GM19035 (cell line): ENCODE data around the gene ID1.
A peak's percentile ranks its signal among the peaks of the same experiment; 100 is the strongest.
"Not testable (repeated sequence)": the region's sequence is repeated elsewhere in the genome, so short reads cannot be mapped to it uniquely, and the experiment has no call there.

Experiments used
- ATAC-seq: cut with Tn5 transposase; IDR thresholded peaks from one replicate; pipeline ENCODE4 v1.9.1; 2021; ENCODE audit not compliant: unreplicated experiment

ID1 gene

DNA sequence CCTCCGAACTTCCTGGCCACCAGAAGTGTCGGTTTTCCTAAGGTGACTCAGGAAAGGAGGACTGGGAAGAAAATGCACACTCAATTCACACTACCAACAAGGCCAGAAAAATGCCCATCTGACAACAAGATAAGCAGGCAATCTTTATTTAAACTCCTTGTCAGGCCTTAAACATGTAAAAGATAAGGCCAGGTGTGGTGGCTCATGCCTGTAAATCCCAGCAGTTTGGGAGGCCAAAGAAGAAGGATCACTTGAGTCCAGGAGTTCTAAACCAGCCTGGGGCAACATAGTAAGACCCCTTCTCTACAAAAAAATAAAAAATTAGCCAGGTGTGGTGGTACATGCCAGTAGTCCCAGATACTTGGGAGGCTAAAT, 7.6 kb upstream of the ID1 start:
- ATAC-seq = no peak

DNA sequence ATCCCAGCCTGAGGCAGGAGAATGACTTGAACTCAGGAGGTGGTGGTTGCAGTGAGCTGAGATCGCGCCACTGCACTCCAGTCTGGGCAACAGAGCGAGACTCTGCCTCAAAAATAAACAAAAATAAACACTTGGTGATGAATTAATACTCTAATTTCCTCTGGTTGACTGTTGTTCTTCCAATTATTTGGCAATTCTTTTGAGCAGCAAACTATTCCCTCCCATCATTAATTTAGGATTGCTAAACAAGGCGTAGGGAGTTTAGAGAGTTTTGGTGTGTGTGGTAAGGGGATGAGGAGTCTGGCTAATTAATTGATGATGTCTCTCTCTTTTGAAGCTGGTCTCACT, 2.7 kb upstream of the ID1 start:
- ATAC-seq = no peak

DNA sequence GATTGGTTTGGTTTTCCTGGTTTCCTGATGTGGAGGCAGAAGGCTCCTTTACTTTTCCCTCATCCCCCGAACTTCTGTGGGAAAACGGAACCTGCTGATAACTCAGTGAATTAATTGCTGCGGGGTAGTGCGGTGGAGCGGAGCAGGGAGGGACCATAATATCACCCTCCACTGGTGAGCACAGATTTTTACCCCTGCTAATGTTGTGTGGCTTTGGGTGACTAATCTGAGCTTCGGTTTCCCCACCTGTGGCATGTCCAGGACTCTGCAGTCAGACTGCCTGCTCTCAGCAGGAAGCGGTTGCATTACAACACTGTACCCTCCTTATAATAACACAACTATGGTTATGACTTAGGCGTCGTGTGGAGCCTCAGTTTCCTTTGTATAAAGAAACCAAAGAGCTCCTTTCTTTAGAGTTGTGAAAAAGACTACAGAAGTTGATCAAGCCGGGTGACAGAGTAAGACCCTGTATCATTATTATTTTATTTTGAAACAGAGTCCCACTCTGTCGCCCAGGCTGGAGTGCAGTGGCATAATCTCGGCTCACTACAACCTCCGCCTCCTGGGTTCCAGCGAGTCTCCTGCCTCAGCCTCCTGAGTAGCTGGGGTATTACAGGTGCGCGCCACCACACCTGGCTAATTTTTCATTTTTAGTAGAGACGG, 2.2 kb upstream of the ID1 start:
- ATAC-seq = peak; percentile 71

DNA sequence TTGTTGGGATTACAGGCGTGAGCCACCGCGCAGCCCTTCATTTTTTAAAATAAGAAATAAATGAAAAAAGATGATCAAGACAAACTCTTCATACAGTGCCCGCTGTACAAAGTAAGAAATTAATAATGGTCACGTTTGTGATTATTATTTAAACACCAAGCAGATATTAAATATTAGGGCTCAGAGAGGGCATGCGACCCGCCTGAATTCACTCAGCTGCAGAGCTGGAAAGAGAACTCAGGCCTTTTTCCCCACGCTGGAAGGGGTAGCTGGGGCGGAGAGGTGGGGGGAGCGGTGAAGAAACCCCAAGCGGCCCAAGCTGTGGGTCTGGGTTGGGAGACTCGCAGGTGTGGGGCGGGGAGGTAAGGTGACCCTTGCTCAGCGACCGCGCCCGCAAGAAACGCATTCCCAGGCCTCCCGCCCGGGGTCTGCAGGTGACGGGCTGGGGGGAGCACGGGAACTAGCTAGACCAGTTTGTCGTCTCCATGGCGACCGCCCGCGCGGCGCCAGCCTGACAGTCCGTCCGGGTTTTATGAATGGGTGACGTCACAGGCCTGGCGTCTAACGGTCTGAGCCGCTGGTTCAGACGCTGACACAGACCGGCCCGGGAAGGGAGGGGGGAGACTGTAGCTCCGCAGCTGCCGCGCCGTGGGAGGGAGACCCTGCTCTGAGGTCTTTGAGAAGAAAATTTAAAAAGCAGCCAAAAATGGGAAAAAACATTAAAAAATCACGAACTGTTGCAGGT, 1.1 kb upstream of the ID1 start:
- ATAC-seq = peak; percentile 54

DNA sequence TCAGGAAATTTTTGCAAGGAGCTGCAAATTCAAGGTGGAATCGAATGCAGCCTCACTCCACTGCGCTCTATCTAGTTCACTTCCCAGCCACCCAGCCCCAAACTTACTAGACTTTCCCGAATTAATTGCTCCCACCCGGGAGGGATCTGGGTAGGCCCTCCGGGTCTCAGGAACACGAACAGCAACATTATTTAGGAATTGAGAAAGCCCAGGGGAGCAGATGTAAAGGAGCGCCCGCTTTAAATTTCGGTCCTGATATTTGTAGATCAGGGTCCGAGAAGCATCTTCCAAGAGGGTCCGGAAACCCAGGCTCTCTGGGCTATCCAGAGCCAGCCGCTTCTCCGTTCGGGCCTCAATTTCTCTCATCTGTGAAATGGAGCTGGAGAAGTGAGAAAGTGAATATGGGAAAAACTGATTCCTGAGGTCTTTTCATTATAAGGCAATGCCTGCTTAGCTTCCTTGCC, 490 bp upstream of the ID1 start:
- no peak for ATAC-seq

DNA sequence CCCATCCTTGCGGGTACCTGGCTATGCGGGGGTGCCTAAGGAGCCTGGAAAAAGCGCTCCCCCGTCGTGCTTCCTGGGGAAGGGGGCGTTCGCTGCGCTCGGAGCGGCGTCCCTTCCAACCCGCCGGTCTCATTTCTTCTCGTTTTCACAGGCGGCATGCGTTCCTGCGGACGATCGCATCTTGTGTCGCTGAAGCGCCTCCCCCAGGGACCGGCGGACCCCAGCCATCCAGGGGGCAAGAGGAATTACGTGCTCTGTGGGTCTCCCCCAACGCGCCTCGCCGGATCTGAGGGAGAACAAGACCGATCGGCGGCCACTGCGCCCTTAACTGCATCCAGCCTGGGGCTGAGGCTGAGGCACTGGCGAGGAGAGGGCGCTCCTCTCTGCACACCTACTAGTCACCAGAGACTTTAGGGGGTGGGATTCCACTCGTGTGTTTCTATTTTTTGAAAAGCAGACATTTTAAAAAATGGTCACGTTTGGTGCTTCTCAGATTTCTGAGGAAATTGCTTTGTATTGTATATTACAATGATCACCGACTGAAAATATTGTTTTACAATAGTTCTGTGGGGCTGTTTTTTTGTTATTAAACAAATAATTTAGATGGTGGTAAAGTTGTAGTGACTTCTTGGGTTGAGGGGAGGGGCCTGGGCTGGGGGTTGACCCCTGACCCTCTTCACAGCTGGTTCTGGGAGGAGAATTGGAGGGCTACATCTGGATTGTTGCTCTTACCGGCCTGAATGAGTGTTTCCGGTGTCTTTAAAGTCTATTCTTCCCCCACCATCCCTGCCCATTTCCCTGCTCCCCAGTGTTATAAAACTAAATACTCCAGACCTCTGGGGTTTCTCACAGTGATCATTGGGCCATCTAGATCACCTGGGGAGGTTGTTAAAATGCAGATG, 1.1 kb downstream of the ID1 start:
- no peak for ATAC-seq

DNA sequence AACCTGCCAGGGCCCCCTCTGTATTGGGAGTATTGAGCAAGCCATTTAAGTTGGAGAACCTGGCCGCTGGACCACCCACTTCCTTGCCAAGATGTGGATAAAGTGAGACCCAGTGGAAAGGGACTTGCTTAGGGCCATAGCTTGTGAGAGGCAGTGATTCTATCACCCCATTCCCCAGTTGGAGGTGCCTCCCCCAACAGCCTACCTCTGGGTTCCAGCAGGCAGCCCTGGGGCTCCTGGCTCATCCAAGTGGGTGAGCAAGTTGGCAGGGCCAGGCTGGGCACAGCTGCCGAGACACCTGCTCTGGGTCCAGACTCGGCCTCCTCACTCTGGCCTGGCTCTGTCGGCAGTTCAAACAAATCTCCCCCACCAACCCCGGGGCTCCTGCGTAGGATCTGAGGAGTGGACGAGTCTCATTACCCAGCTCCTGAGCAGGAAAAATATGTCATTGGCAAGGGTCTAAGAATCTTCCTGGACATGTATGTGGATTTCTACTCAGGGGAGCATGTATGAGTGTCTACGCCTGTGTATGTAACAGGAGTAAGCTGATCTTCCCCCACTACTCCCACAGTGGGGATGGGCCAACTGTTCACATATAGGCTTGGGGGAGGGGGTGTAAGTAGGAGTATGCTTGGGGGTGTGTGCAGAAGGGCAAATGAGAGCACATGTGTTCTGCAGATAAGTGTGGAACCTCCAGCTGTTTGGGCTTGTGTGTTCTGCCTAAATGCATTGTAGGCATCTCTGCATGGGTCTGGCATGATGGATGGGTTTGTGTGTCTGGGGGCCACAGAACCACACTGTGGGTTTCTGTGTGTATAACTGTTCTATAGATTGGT, 1.9 kb downstream of the ID1 start:
- no peak for ATAC-seq

DNA sequence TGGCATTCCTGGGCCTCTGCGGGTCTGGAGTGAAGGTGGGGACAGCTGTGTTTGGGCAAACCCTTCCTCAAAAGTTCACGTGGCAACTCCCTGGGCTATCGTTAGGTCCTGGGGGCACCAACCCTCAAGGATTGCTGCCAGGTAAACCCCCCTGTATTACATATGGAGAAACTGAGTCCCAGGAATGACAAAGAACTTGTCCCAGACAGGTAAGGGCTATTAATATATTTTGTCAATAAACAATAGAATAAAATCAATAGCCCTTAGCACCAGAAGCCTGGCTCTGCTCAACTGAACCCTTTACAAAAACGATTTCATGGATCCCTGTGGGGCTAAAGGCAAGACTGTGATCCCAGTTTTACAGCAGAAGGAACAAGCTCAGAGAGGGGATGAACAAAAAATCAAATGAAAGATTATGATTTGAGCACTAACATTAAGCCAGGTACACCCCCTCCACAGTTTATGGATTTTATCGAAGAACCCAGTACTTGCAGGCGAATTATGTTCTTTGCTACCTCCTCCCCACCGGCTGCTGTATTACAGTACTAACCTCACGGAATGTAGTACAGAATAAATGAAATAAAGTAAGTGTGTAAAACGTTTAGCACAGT, 2.7 kb downstream of the ID1 start:
- no peak for ATAC-seq

DNA sequence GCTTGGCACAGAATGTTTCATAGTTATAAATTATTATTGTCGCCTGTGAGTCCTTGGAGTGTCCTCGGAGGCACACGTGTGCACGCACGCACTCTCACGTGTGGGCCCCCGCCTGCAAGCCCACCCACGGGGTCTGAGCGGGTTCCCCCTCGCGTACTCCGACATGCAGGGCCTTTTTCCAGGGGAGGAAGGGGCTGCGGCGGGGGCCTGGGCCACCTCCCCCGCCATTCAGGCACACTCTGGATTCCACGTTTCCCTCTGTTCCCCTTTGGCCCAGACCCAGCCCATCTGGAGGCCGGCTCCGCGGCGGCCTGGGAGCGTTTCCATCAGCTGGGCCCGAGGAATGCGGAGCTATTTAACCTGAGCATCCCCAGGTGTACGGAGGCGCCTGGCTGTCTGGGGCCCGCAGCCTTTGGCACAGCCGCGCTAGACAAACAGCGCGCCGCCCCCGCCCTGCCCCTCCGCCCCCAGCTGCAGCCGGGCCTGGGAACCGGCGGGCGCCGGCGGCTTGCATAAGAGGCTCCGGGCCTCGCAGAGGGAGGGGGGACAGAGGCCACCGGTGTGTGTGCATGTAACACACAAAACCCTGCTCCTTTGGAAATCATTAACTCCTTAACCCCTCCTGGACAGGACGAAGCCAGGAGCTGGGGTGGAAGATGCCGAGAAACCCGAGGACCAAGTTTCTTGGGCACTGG, 3.3 kb downstream of the ID1 start:
- ATAC-seq = no peak

DNA sequence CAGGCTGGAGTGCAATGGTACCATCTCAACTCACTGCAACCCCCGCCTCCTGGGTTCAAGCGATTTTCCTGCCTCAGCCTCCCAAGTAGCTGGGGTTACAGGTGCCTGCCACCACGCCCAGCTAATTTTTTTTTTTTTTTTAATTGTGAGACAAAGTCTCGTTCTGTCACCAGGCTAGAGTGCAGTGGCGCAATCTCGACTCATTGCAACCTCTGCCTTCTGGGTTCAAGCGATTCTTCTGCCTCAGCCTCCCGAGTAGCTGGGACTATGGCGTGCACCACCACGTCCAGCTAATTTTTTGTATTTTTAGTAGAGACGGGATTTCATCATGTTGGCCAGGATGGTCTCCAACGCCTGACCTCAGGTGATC, 7.2 kb downstream of the ID1 start:
- ATAC-seq = not testable (repeated sequence)

DNA sequence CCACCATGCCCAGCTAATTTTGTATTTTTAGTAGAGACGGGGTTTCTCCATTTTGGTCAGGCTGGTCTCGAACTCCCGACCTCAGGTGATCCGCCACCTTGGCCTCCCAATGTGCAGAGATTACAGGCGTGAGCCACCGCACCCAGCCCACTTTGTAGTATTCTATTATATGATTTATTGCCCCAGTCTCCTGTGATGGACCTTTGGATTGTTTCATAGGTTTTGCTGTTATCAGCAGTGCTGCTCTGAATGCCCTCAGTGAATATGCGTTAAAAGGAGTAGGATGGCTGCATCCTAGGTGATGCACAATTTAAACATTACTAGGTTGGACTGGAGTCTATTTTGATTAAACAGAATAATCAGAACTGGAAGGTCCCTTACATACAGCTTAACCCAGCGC, 10.3 kb downstream of the ID1 start:
- no peak for ATAC-seq

DNA sequence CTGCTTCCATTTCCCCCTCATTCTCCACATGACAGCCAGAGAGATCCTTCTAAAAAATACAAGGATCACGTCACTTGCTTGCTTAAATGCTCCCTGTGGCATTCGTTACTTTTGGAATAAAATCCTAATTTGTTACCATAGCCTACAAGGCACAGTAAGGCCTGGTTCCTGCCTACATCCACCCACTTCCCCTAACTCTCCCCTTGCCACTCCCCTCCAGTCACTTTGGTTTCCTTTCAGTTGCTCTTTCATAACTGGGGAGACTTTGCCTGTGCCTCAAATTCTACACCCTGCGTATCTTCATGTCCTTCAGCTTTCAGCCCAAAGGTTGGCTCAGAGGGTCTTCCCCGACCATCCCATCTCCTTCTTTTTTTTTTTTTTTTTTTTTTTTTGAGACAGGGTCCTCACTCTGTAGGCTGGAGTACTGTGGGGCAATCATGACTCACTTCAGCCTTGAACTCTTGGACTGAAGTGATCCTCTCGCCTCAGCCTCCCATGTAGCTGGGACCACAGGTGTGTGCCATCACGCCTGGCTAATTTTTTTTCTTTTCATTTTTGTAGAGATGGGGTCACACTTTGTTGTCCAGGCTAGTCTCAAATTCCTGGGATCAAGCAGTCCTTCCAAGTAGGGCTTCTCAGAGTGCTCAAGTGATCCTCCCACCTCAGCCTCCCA, 12.5 kb downstream of the ID1 start:
- ATAC-seq = no peak

DNA sequence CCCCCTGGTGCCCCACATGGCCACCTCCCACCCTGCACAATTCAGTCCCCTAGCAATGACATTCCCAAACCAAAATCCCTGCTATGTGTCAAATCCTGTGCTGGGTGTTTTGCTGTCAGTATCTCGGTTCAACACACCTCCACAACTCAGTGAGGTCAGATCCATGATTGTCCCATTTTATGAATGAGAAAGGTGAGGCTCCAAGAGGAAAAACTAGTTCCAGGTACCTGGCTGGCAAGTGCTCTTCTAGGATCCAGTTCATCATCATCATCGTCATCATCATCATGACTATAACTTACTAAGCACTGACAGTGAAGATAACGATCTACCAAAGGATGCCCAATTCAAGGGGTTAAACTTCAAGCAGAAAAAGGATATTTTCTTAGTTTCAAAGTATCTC, 15.2 kb downstream of the ID1 start:
- ATAC-seq = no peak

DNA sequence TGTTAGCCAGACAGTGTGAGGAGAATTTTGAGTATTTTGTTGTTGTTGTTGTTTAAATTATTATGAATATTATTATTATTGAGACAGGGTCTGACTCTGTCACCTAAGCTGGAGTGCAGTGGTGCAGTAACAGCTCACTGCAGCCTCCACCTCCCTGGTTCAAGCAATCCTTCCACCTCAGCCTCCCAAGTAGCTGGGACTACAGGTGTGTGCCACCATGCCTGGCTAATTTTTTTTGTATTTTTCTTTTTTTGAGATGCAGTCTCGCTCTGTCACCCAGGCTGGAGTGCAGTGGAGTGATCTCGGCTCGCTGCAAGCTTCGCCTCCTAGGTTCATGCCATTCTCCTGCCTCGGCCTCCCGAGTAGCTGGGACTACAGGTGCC, 18.0 kb downstream of the ID1 start:
- not testable (repeated sequence) for ATAC-seq

DNA sequence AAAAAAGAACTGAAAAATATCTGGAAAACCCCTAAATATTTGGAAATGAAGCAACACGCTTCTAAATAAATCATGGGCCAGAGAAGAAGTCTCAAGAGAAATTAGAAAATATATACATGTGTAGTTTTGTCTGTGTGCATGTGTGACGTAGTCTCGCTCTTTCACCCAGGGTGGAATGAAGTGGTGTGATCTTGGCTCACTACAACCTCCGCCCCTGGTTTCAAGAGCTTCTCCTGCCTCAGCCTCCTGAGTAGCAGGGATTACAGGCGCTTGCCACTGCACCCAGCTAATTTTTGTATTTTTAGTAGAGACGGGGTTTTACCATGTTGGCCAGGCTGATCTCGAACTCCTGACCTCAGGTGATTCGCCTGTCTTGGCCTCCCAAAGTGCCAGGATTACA, 21.4 kb downstream of the ID1 start:
- ATAC-seq = not testable (repeated sequence)

DNA sequence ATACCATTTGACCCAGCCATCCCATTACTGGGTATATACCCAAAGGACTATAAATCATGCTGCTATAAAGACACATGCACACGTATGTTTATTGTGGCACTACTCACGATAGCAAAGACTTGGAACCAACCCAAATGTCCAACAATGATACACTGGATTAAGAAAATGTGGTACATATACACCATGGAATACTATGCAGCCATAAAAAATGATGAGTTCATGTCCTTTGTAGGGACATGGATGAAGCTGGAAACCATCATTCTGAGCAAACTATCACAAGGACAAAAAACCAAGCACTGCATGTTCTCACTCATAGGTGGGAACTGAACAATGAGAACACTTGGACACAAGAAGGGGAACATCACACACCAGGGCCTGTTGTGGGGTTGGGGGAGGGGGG, 23.0 kb downstream of the ID1 start:
- not testable (repeated sequence) for ATAC-seq

DNA sequence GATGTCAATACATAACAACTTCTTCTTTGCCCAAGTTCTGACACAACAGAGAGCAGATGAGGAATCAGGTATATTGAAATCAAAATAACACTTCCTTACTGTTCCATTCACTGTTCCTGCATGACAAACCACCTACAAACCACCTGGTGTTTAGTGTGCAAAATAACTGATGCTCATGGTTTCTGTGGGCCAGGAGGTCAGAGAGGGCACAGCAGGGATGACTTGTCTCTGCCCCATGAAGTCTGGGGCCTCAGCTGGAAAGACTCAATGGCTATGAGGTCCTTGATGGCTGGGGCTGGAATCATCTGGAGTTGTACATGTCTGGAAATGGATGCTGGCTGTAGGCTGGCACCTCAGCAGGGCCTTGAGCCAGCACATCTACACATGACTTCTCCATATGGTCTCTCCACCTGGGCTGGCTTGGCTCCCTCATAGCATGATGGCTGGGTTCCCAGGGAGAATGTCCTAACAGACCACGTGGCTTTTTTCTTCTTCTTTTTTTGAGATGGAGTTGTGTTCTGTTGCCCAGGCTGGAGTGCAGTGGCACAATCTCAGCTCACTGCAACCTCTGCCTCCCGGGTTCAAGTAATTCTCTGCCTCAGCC, 25.2 kb downstream of the ID1 start:
- no peak for ATAC-seq

DNA sequence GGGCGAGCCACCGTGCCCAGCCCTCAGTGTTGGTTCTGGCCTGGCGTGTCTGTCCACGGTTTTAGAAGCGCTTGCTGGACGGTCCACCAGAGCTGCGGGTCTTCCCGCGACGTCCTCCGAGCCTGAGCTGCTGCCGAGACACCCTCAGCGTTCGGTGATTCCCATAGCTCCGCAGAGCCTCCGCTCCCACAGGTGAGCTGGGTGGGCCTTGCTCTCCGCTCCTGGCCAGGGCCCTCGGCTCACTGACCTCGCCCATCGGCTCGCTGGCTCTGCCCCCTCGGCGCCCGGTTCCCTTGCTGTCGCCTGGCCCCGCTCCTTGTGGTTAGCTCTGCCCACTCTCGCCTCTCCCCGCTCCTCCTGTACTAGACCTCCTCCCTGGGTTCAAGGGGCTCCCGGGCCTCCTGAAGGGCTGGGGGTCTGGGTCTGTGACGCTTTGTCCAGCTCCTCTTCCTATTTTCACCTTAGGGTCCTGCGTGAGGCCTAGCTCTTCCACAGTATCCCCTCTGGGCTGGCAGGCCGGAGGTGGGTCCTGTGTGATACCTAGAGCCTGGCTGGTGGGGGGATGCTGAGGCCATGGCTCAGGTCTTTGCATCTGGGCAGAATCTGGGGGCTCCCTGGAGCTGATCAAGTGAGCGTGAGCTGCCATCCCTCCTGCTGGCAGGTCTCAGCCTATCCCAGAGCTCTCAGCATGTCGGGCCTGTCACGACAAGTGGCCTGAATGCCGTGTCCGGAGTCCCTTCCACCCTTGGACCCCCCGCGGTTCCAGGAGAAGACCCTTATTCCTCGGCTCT, 27.7 kb downstream of the ID1 start:
- no peak for ATAC-seq
